K562 (cell line): Measurements from ENCODE around the gene EIF2S3. TPM values are rescaled to one million over a fixed set of nuclear protein-coding genes. Genes with fewer than 3 reads are reported as not detected.

Experiments
- AFF4 ChIP-seq: sonication (generic); formaldehyde crosslinking; IDR thresholded peaks from 2 replicates; pipeline ENCODE4 v1.8.0; 2023; ENCODE audit warnings: mild to moderate bottlenecking, missing genetic modification reagents
- CLOCK ChIP-seq: fragments of 250-450 bp; sonication (Bioruptor Pico); IDR thresholded peaks from 2 replicates; pipeline ENCODE4 v1.4.0; 2020; ENCODE audit warnings: mild to moderate bottlenecking, moderate library complexity, borderline replicate concordance
- KHSRP ChIP-seq: fragments of 450-650 bp; IDR thresholded peaks from 2 replicates; pipeline ENCODE4 v1.6.1; 2017
- KLF6 ChIP-seq: fragments of 250-450 bp; sonication (Bioruptor Pico); IDR thresholded peaks from 2 replicates; pipeline ENCODE4 v1.4.0; 2020; ENCODE audit warnings: mild to moderate bottlenecking, moderate library complexity, borderline replicate concordance
- NFYB ChIP-seq: IDR thresholded peaks from 2 replicates; pipeline ENCODE4 v1.6.1; 2011; ENCODE audit warnings: mild to moderate bottlenecking, moderate library complexity; ENCODE audit not compliant: insufficient read length; ENCODE audit errors: extremely low read depth
- POLR3G ChIP-seq: IDR thresholded peaks from 2 replicates; pipeline ENCODE4 v1.6.1; 2011; ENCODE audit not compliant: insufficient read length, insufficient replicate concordance; ENCODE audit errors: extremely low read depth
- PTBP1 ChIP-seq: fragments of 200-400 bp; formaldehyde crosslinking; IDR thresholded peaks from 2 replicates; pipeline ENCODE4 v1.6.1; 2017; ENCODE audit warnings: low read depth, low read length
- RB1 ChIP-seq: fragments of 450-650 bp; IDR thresholded peaks from 2 replicates; pipeline ENCODE4 v1.6.1; 2017; ENCODE audit warnings: low read depth, mild to moderate bottlenecking
- STAT6 ChIP-seq: sonication (generic); formaldehyde crosslinking; IDR thresholded peaks from 2 replicates; pipeline ENCODE4 v1.8.1; 2023; ENCODE audit warnings: mild to moderate bottlenecking, missing genetic modification reagents
- TFAM ChIP-seq: fragments of 250-450 bp; sonication (Bioruptor Pico); conservative IDR thresholded peaks from 2 replicates; pipeline ENCODE4 v1.5.0; 2021; ENCODE audit warnings: mild to moderate bottlenecking, moderate library complexity
- TOE1 ChIP-seq, 2 experiments: fragments of 450-650 bp in 1 of 2; sonication (generic) in 1 of 2; formaldehyde crosslinking in 1 of 2; IDR thresholded peaks; 2 replicates each; pipeline versions ENCODE4 v1.7.1 to v1.8.0; 2016 to 2022; ENCODE audit warnings: borderline replicate concordance in 2 of 2, mild to moderate bottlenecking in 2 of 2, antibody characterized with exemption in 1 of 2, inconsistent platforms in 1 of 2, low read depth in 1 of 2, missing genetic modification reagents in 1 of 2, moderate library complexity in 1 of 2
- ZNF197 ChIP-seq: fragments of 200-800 bp; sonication (Bioruptor generic); IDR thresholded peaks from 2 replicates; pipeline ENCODE4 v1.6.1; 2016; ENCODE audit warnings: low read depth, missing genetic modification characterization, missing compliant biosample characterization
- ZNF41 ChIP-seq: fragments of 250-450 bp; sonication (Bioruptor Pico); conservative IDR thresholded peaks from 2 replicates; pipeline ENCODE4 v1.4.0; 2020; ENCODE audit warnings: mild to moderate bottlenecking
- polyA plus RNA-seq, 8 experiments: library from polyadenylated mRNA; depleted of rRNA in 4 of 8; stranded (reverse) in 5 of 8; unstranded in 3 of 8; fragments of >200 nt; fragmentation: Nextera tagmentation in 2 of 8; fragmentation: Illumina TruSeq in 1 of 8; extraction: Ambion mirVana in 2 of 8; extraction: Trizol in 1 of 8; gene quantifications; 2 replicates each; pipeline versions ENCODE4 v1.2.1 to v1.2.3, GENCODE V29; 2011 to 2014; ENCODE audit warnings: inconsistent platforms in 1 of 8, missing spikeins in 1 of 8
- total RNA-seq, 7 experiments: library from RNA; depleted of rRNA in 6 of 7; stranded (reverse); fragments of >200 nt in 6 of 7; fragmentation: Illumina TruSeq in 2 of 7; extraction: Trizol in 2 of 7; gene quantifications; 2 replicates each; pipeline versions ENCODE4 v1.2.1 to v1.2.3, GENCODE V29; 2011 to 2021; ENCODE audit warnings: low replicate concordance in 1 of 7

The EIF2S3 gene
- total and polyA plus RNA-seq, 9 of the 15 experiments (the other 6 are each of a cell fraction or from before 2014, with no cell fraction given): 148 to 439 (median 275) TPM

GRCh38 chrX:24024819-24025740, 29.7 kb upstream of the EIF2S3 start (continued):
- TF ChIP-seq AFF4 (CRISPR knock-in tag): no peak; the same call in 1 of the 2 replicates
- peak; percentile 47; the same call in 1 of the 2 replicates for TF ChIP-seq RB1
- TF ChIP-seq NFYB: no peak
- TF ChIP-seq POLR3G: no peak
- 0 out of 2 replicates have a peak, but pooled peaks have one; percentile 33 for TF ChIP-seq PTBP1
- TF ChIP-seq CLOCK: no peak
- TF ChIP-seq TOE1 (IDR thresholded peaks at IDR 0.05; ENCODE audit: borderline replicate concordance): no peak
- TF ChIP-seq TOE1 (CRISPR knock-in tag; IDR thresholded peaks at IDR 0.05; ENCODE audit: borderline replicate concordance, low read depth): no peak
- TF ChIP-seq KLF6: no peak
- no peak for TF ChIP-seq STAT6 (CRISPR knock-in tag)
- TF ChIP-seq ZNF197: no peak
- TF ChIP-seq KHSRP: no peak
- TF ChIP-seq TFAM (CRISPR knock-in tag): no peak
- TF ChIP-seq ZNF41 (CRISPR knock-in tag): no peak
